Esophagus squamous epithelium (tissue), 4 donors: Measurements from ENCODE around the gene LIPM.

ENCODE experiments used
- POLR2A ChIP-seq, 4 donors: fragments of 450-650 bp; IDR thresholded peaks; one replicate each; pipeline ENCODE4 v1.6.1; 2017; ENCODE audit warnings: antibody characterized with exemption in 4 of 4, mild to moderate bottlenecking in 4 of 4, moderate library complexity in 3 of 4
- TF ChIP-seq, protein P1 (sequence below), 6 experiments: fragments of 450-650 bp in 4 of 6; fragments of 200-600 bp in 2 of 6; sonication (generic) in 2 of 6; IDR thresholded peaks; one replicate each; pipeline ENCODE4 v1.5.1; 2016 to 2019; ENCODE audit warnings: antibody characterized with exemption in 6 of 6, mild to moderate bottlenecking in 4 of 6, moderate library complexity in 4 of 6

DNA sequence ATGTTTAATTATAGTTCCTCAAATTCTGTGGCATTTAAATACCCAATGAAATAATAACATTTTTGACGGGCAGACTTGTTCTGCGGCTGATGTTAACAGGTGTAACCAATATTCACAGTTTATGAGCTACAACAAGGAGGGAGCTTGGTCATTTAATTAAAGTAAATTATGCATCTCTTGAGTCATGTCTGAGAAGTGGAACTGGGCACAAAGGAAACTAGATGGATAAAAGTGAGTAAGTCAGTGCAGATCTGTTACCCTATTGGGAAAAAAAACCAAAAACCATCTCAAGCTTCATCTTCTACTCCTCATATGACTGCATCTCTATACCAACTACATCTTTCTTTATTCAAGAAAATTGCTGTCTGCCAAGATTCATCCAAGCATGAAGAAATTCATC is 25.1 kb downstream of the LIPM start:
- TF ChIP-seq, protein P1, sequence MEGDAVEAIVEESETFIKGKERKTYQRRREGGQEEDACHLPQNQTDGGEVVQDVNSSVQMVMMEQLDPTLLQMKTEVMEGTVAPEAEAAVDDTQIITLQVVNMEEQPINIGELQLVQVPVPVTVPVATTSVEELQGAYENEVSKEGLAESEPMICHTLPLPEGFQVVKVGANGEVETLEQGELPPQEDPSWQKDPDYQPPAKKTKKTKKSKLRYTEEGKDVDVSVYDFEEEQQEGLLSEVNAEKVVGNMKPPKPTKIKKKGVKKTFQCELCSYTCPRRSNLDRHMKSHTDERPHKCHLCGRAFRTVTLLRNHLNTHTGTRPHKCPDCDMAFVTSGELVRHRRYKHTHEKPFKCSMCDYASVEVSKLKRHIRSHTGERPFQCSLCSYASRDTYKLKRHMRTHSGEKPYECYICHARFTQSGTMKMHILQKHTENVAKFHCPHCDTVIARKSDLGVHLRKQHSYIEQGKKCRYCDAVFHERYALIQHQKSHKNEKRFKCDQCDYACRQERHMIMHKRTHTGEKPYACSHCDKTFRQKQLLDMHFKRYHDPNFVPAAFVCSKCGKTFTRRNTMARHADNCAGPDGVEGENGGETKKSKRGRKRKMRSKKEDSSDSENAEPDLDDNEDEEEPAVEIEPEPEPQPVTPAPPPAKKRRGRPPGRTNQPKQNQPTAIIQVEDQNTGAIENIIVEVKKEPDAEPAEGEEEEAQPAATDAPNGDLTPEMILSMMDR (IDR thresholded peaks at IDR 0.05) = no peak
- TF ChIP-seq POLR2A (IDR thresholded peaks at IDR 0.05) = no peak
